ENCODE results near the gene MLPH. TPM values are rescaled to one million over a fixed set of nuclear protein-coding genes. Genes with fewer than 3 reads are reported as not detected.

The MLPH gene
- total and polyA plus RNA-seq, 4 donors = 2.3 to 10.1 (median 3.9) TPM

- Histone ChIP-seq H3K27ac (ENCODE audit: low read depth in 1 of 2, low read length in 2 of 2) (no peak overlapping the region), H3K36me3 (ENCODE audit: control insufficient read depth in 1 of 2, insufficient read depth in 2 of 2, low read length in 1 of 2) (no peaks in the 10 kb centered on the region), H3K9me3 (ENCODE audit: control insufficient read depth, low read length) (no peaks in the 10 kb centered on the region), H3K27me3 (ENCODE audit: control insufficient read depth in 1 of 2, insufficient read depth in 2 of 2, low read length in 1 of 2) (no peaks in the 10 kb centered on the region), H3K4me3 (ENCODE audit: low read length in 2 of 2) (no peak overlapping the region), H3K4me1 (ENCODE audit: control insufficient read depth in 1 of 2, insufficient read depth in 2 of 2, low read length in 2 of 2) (no peaks in the 10 kb centered on the region)
- no peak for DNase-seq
- WGBS, 2 donors = 96% methylated on average over 18 of the region's 18 CpGs
- intact Hi-C loops (cut with DNase I) = no loop called here
- no peak for ATAC-seq (ENCODE audit: low FRiP score)
These were observed 55.1 kb downstream of the MLPH start for GRCh38 chr2:237542001-237542704.

- Histone ChIP-seq H3K9me3 (ENCODE audit: control insufficient read depth, low read length) (no peaks in the 10 kb centered on the region), H3K4me3 (ENCODE audit: low read length in 2 of 2) (no peak overlapping the region), H3K36me3 (ENCODE audit: control insufficient read depth in 1 of 2, insufficient read depth in 2 of 2, low read length in 1 of 2) (no peaks in the 10 kb centered on the region), H3K27me3 (ENCODE audit: control insufficient read depth in 1 of 2, insufficient read depth in 2 of 2, low read length in 1 of 2) (no peaks in the 10 kb centered on the region), H3K4me1 (ENCODE audit: control insufficient read depth in 1 of 2, insufficient read depth in 2 of 2, low read length in 2 of 2) (no peaks in the 10 kb centered on the region), H3K27ac (ENCODE audit: low read depth in 1 of 2, low read length in 2 of 2) (no peak overlapping the region)
- DNase-seq (no peak), ATAC-seq (ENCODE audit: low FRiP score) (no peak)
- 71% methylated on average over 8 of the region's 8 CpGs for WGBS, 2 donors
- intact Hi-C loops (cut with DNase I) = no loop called here
These were observed 59.2 kb downstream of the MLPH start for GRCh38 chr2:237546040-237546875.

DNA sequence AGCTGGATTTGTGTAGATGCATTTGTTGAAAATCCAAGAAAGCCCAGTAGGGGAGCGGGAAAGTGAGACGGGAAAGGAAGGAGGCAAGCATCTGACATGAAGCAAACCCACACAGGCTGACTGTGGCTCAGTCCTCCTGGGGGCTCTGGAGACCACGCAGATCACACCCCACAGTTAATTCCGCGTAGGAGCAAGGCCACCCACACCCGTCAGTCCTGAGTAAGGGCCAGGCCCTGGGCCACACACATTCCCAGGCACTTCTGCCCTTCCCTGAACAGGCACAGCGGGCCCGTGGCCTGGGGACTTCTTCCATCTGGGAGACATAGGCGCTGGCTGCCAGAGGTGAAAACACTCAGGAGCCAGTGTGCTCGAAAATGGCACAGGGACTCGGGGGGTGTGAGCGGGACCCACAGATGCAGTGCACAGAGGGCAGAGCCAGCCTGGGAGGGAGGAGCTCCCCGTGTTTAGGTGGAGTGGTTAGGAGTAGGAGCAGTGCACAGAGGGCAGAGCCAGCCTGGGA is 59.9 kb downstream of the MLPH start:
- Histone ChIP-seq H3K4me3 (ENCODE audit: low read length in 2 of 2) (no peak overlapping the region), H3K27me3 (ENCODE audit: control insufficient read depth in 1 of 2, insufficient read depth in 2 of 2, low read length in 1 of 2) (no peaks in the 10 kb centered on the region), H3K27ac (ENCODE audit: low read depth in 1 of 2, low read length in 2 of 2) (no peak overlapping the region), H3K4me1 (ENCODE audit: control insufficient read depth in 1 of 2, insufficient read depth in 2 of 2, low read length in 2 of 2) (no peaks in the 10 kb centered on the region), H3K9me3 (ENCODE audit: control insufficient read depth, low read length) (no peaks in the 10 kb centered on the region), H3K36me3 (ENCODE audit: control insufficient read depth in 1 of 2, insufficient read depth in 2 of 2, low read length in 1 of 2) (no peaks in the 10 kb centered on the region)
- DNase-seq = no peak
- WGBS, 2 donors = 75 to 82% methylated on average over 13 of the region's 13 CpGs
- intact Hi-C loops (cut with DNase I) = no loop called here
- no peak for ATAC-seq (ENCODE audit: low FRiP score)

DNA sequence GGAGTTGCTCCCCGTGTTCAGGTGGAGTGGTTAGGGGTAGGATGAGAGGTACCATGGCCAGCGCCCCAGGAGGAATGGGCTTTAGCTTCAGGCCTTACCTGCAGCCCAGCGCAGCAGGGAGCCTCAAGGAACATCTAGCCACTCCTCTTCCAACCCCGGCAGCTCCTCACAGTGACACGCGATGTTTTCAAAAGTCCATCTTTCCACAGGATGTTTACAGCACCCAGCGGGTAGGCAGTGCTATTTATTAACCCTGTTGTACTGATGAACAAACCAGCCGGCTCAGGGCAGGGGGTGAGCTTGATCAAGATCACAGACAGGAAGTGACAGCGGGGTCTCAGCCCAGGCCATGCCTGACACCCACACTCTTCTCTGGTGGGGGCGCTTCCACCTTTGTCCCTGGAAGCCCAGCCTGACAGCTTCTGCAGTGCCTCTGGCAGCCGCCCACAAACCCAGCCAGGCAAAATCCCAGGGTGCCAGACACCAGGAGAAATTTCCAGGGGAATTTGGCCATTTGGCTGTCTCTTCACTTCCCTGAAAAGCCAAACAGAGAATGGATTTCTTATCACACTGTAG is 60.9 kb downstream of the MLPH start:
- 53 to 58% methylated on average over 11 of the region's 11 CpGs for WGBS, 2 donors
- H3K4me3 ChIP-seq (ENCODE audit: low read length in 2 of 2) = no peak overlapping the region
- H3K36me3 ChIP-seq (ENCODE audit: control insufficient read depth in 1 of 2, insufficient read depth in 2 of 2, low read length in 1 of 2) = no peaks in the 10 kb centered on the region
- DNase-seq (no peak), ATAC-seq (ENCODE audit: low FRiP score) (no peak)
- H3K27me3 ChIP-seq (ENCODE audit: control insufficient read depth in 1 of 2, insufficient read depth in 2 of 2, low read length in 1 of 2) = no peaks in the 10 kb centered on the region
- intact Hi-C loops (cut with DNase I) = no loop called here
- H3K27ac ChIP-seq (ENCODE audit: low read depth in 1 of 2, low read length in 2 of 2) = no peak overlapping the region
- H3K4me1 ChIP-seq (ENCODE audit: control insufficient read depth in 1 of 2, insufficient read depth in 2 of 2, low read length in 2 of 2) = no peaks in the 10 kb centered on the region
- no peaks in the 10 kb centered on the region for H3K9me3 ChIP-seq (ENCODE audit: control insufficient read depth, low read length)

GRCh38 chr2:237549216-237549615 is 62.2 kb downstream of the MLPH start:
- Histone ChIP-seq H3K9me3 (ENCODE audit: control insufficient read depth, low read length) (no peaks in the 10 kb centered on the region), H3K27ac (ENCODE audit: low read depth in 1 of 2, low read length in 2 of 2) (no peak overlapping the region), H3K4me1 (ENCODE audit: control insufficient read depth in 1 of 2, insufficient read depth in 2 of 2, low read length in 2 of 2) (no peaks in the 10 kb centered on the region), H3K36me3 (ENCODE audit: control insufficient read depth in 1 of 2, insufficient read depth in 2 of 2, low read length in 1 of 2) (no peaks in the 10 kb centered on the region), H3K4me3 (ENCODE audit: low read length in 2 of 2) (no peak overlapping the region), H3K27me3 (ENCODE audit: control insufficient read depth in 1 of 2, insufficient read depth in 2 of 2, low read length in 1 of 2) (no peaks in the 10 kb centered on the region)
- ATAC-seq (ENCODE audit: low FRiP score) = no peak
- WGBS, 2 donors = 85 to 88% methylated on average over 8 of the region's 8 CpGs
- intact Hi-C loops (cut with DNase I) = no loop called here
- no peak for DNase-seq

GRCh38 chr2:237549643-237550415 is 62.8 kb downstream of the MLPH start:
- DNase-seq (no peak), ATAC-seq (ENCODE audit: low FRiP score) (no peak)
- intact Hi-C loops (cut with DNase I) = no loop called here
- no peaks in the 10 kb centered on the region for H3K27me3 ChIP-seq (ENCODE audit: control insufficient read depth in 1 of 2, insufficient read depth in 2 of 2, low read length in 1 of 2)
- H3K9me3 ChIP-seq (ENCODE audit: control insufficient read depth, low read length) = no peaks in the 10 kb centered on the region
- H3K27ac ChIP-seq (ENCODE audit: low read depth in 1 of 2, low read length in 2 of 2) = no peak overlapping the region
- H3K4me1 ChIP-seq (ENCODE audit: control insufficient read depth in 1 of 2, insufficient read depth in 2 of 2, low read length in 2 of 2) = no peaks in the 10 kb centered on the region
- no peaks in the 10 kb centered on the region for H3K36me3 ChIP-seq (ENCODE audit: control insufficient read depth in 1 of 2, insufficient read depth in 2 of 2, low read length in 1 of 2)
- WGBS, 2 donors = 83 to 87% methylated on average over 17 of the region's 17 CpGs
- no peak overlapping the region for H3K4me3 ChIP-seq (ENCODE audit: low read length in 2 of 2)

DNA sequence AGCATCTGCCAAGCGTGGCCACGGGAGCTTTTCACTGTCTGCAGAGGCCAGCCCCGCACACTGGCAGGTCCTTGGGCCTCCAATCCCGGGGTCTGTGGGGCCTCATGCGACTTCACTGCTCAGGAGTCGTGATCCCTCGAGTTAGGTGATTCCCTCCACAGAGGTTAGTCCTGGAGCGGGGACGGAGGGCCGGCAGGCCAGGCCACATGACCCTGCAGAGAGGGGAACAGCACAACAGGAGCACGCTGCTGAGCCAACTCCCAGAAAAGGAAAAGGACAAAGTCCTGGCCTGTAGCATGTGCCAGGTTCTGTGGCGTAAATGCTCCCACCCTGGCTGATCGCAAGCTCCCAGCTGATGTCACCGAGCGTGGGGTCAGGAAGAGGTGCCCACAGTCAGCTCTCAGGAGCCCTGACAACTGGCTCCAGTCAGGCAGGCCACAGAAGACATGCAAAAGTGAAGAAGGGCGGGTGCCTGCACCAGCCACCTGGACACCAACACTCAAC is 64.1 kb downstream of the MLPH start:
- ATAC-seq (ENCODE audit: low FRiP score) (no peak), DNase-seq (no peak)
- peaks cover 2% of the 10 kb centered on the region for H3K9me3 ChIP-seq (ENCODE audit: control insufficient read depth, low read length)
- 90 to 93% methylated on average over 16 of the region's 16 CpGs for WGBS, 2 donors
- H3K27me3 ChIP-seq (ENCODE audit: control insufficient read depth in 1 of 2, insufficient read depth in 2 of 2, low read length in 1 of 2) = no peaks in the 10 kb centered on the region
- H3K36me3 ChIP-seq (ENCODE audit: control insufficient read depth in 1 of 2, insufficient read depth in 2 of 2, low read length in 1 of 2) = no peaks in the 10 kb centered on the region
- no peak overlapping the region for H3K4me3 ChIP-seq (ENCODE audit: low read length in 2 of 2)
- no peak overlapping the region for H3K27ac ChIP-seq (ENCODE audit: low read depth in 1 of 2, low read length in 2 of 2)
- intact Hi-C loops (cut with DNase I) = no loop called here
- H3K4me1 ChIP-seq (ENCODE audit: control insufficient read depth in 1 of 2, insufficient read depth in 2 of 2, low read length in 2 of 2) = no peaks in the 10 kb centered on the region

DNA sequence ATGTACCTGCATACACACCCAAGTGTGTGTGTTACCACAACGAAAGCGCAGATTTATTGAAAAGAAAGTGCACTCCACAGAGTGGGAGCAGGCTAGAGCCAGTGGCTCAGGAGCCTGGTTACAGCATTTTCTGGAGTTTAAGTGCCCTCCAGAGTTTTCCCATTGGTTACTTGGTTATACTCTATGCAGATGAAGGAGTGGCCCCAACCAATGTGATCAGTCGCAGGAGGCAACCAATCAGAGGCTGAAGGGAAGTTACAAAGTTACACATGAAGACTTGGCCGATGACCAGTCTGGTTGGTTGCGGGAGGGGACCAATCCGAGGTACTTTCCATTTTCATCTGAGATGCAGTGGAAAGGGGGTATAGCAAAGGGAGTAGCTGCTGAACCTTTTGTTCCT is 65.9 kb downstream of the MLPH start:
- Histone ChIP-seq H3K4me1 (ENCODE audit: control insufficient read depth in 1 of 2, insufficient read depth in 2 of 2, low read length in 2 of 2) (no peaks in the 10 kb centered on the region), H3K9me3 (ENCODE audit: control insufficient read depth, low read length) (peaks cover 8% of the 10 kb centered on the region), H3K36me3 (ENCODE audit: control insufficient read depth in 1 of 2, insufficient read depth in 2 of 2, low read length in 1 of 2) (no peaks in the 10 kb centered on the region), H3K4me3 (ENCODE audit: low read length in 2 of 2) (no peak overlapping the region), H3K27me3 (ENCODE audit: control insufficient read depth in 1 of 2, insufficient read depth in 2 of 2, low read length in 1 of 2) (no peaks in the 10 kb centered on the region), H3K27ac (ENCODE audit: low read depth in 1 of 2, low read length in 2 of 2) (no peak overlapping the region)
- DNase-seq (peak in 1 of 2 donors; percentile 16), ATAC-seq (ENCODE audit: low FRiP score) (no peak)
- intact Hi-C loops (cut with DNase I) = no loop called here
- WGBS, 2 donors = 91% methylated on average over 6 of the region's 6 CpGs
